Neural cell (in vitro differentiated cells): ENCODE results near the gene DIAPH1. TPM values are rescaled to one million over a fixed set of nuclear protein-coding genes. Genes with fewer than 3 reads are reported as not detected.

Experiments
- H2AFZ ChIP-seq: fragments of 200-600, 300-800 bp; sonication (generic), shearing (Covaris generic); 2 replicates; pipeline ENCODE4 v1.6.0; 2014; ENCODE audit warnings: low read depth, mild to moderate bottlenecking, antibody characterized with exemption, low read length, moderate library complexity
- H3F3A ChIP-seq: fragments of 200-600 bp; shearing (Covaris generic); 2 replicates; pipeline ENCODE4 v1.6.1; 2016; ENCODE audit warnings: mild to moderate bottlenecking, moderate library complexity, mixed read lengths, antibody characterized with exemption, low read length; ENCODE audit not compliant: insufficient read depth, poor library complexity, severe bottlenecking
- H3K27ac ChIP-seq: fragments of 200-600, 300-800 bp; sonication (generic), shearing (Covaris generic); 2 replicates; pipeline ENCODE4 v1.5.1; 2014; ENCODE audit warnings: mild to moderate bottlenecking, low read length, moderate library complexity
- H3K27me3 ChIP-seq: fragments of 300-800, 200-600 bp; sonication (generic), shearing (Covaris generic); 2 replicates; pipeline ENCODE4 v1.6.0; 2014; ENCODE audit warnings: mild to moderate bottlenecking, low read depth, low read length, moderate library complexity; ENCODE audit not compliant: insufficient read depth
- H3K36me3 ChIP-seq: fragments of 300-800, 200-600 bp; sonication (generic), shearing (Covaris generic); 2 replicates; pipeline ENCODE4 v1.5.1; 2014; ENCODE audit warnings: mild to moderate bottlenecking, antibody characterized with exemption, low read length, moderate library complexity; ENCODE audit not compliant: insufficient read depth
- H3K4me2 ChIP-seq: fragments of 300-800, 200-600 bp; sonication (generic), shearing (Covaris generic); 2 replicates; pipeline ENCODE4 v1.6.0; 2014; ENCODE audit warnings: mild to moderate bottlenecking, low read length
- H3K4me3 ChIP-seq: fragments of 300-800, 200-600 bp; sonication (generic), shearing (Covaris generic); 2 replicates; pipeline ENCODE4 v1.5.1; 2014; ENCODE audit warnings: mild to moderate bottlenecking, low read length, moderate library complexity
- H3K79me2 ChIP-seq: fragments of 200-600 bp; shearing (Covaris generic); replicated peaks from 2 replicates; pipeline ENCODE4 v1.6.0; 2014; ENCODE audit warnings: mild to moderate bottlenecking, low read length, moderate library complexity; ENCODE audit not compliant: insufficient read depth
- H3K9ac ChIP-seq: fragments of 300-800, 200-600 bp; sonication (generic), shearing (Covaris generic); 2 replicates; pipeline ENCODE4 v1.6.1; 2016; ENCODE audit warnings: mild to moderate bottlenecking, low read length, mixed read lengths
- H3K9me2 ChIP-seq: fragments of 200-600 bp; shearing (Covaris generic); 2 replicates; pipeline ENCODE4 v1.6.1; 2016; ENCODE audit warnings: mild to moderate bottlenecking, low read length, mixed read lengths; ENCODE audit not compliant: insufficient read depth
- H3K9me3 ChIP-seq: fragments of 200-600, 300-800 bp; sonication (generic), shearing (Covaris generic); 2 replicates; pipeline ENCODE4 v1.6.1; 2016; ENCODE audit warnings: mild to moderate bottlenecking, mixed run types, low read length, moderate library complexity, mixed read lengths
- H4K20me1 ChIP-seq: fragments of 200-600 bp; shearing (Covaris generic); 2 replicates; pipeline ENCODE4 v1.6.1; 2016; ENCODE audit warnings: mild to moderate bottlenecking, mixed run types; ENCODE audit not compliant: insufficient read depth
- EP300 ChIP-seq: fragments of 450-650 bp; conservative IDR thresholded peaks from 2 replicates; pipeline ENCODE4 v1.6.1; 2014; ENCODE audit warnings: antibody characterized with exemption, mild to moderate bottlenecking, moderate library complexity; ENCODE audit not compliant: poor library complexity, severe bottlenecking
- EZH2 ChIP-seq: fragments of 200-600, 300-800 bp; shearing (Covaris generic), sonication (generic); IDR thresholded peaks from 2 replicates; pipeline ENCODE4 v1.6.1; 2014; ENCODE audit warnings: antibody characterized with exemption, low read length, borderline replicate concordance, mild to moderate bottlenecking; ENCODE audit not compliant: insufficient read depth, poor library complexity, severe bottlenecking
- MXI1 ChIP-seq: fragments of 450-650 bp; conservative IDR thresholded peaks from 2 replicates; pipeline ENCODE4 v1.6.1; 2014; ENCODE audit warnings: antibody characterized with exemption, mild to moderate bottlenecking; ENCODE audit not compliant: poor library complexity, severe bottlenecking
- POLR2AphosphoS5 ChIP-seq: IDR thresholded peaks from 2 replicates; pipeline ENCODE4 v1.6.1; 2012
- RAD21 ChIP-seq: fragments of 450-650 bp; conservative IDR thresholded peaks from 2 replicates; pipeline ENCODE4 v1.6.1; 2014; ENCODE audit warnings: antibody characterized with exemption, mild to moderate bottlenecking, moderate library complexity
- REST ChIP-seq: IDR thresholded peaks from 2 replicates; pipeline ENCODE4 v1.6.1; 2012; ENCODE audit warnings: borderline replicate concordance
- SMC3 ChIP-seq: fragments of 450-650 bp; conservative IDR thresholded peaks from 2 replicates; pipeline ENCODE4 v1.6.1; 2014; ENCODE audit warnings: antibody characterized with exemption, mild to moderate bottlenecking, moderate library complexity; ENCODE audit not compliant: poor library complexity
- TAF1 ChIP-seq: IDR thresholded peaks from 2 replicates; pipeline ENCODE4 v1.6.1; 2012; ENCODE audit warnings: low read depth
- polyA plus RNA-seq: library from polyadenylated mRNA; depleted of rRNA; stranded (reverse); fragments of >200 nt; gene quantifications from 2 replicates; pipeline ENCODE4 v1.2.3, GENCODE V29; 2014
- TF ChIP-seq, protein P1 (sequence below): fragments of 450-650 bp; IDR thresholded peaks from 2 replicates; pipeline ENCODE4 v1.5.1; 2014; ENCODE audit warnings: antibody characterized with exemption, mild to moderate bottlenecking, moderate library complexity; ENCODE audit not compliant: poor library complexity, severe bottlenecking

DIAPH1 gene
- polyA plus RNA-seq, 1 donor from 2014 or later: 21.9 TPM

DNA sequence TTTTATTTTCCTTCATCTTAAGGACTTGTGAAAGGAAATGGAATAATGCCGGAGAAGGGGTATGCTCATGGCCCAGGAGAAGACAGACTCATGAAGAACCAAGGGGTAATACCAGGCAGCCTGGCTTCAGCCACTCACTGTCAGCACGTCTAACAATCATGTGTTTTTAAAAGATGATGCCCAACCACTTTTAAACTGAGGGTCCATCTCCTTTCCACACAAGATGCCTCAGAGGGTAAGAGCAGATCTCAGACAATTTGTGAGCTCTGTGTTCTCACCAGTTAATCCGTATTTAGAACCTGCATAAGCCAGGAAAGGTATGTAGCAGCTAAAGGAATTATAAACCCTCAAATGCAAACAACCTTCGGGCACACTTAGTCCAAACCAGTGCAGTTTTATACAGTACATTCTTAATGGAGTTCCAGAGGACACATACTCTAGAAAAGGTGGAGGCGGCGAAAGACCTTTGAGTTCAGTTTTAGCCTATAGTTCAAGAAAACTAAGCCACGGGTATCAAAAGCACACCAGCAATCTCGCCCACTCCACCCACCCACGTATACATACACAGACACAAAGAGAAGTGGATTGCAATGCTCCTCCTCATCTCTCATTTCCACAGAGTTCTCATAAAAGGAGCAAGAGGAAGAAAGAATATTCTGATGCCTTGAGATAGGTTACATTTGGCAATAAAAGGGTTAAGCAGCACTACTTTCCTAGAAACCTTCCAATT, 2.6 kb downstream of the DIAPH1 start:
- Histone ChIP-seq H3K79me2 (peaks cover 34% of the 10 kb centered on the region), H4K20me1 (no peaks in the 10 kb centered on the region), H3K9me3 (no peaks in the 10 kb centered on the region), H3K4me3 (peak overlapping the region; percentile 76), H3K9me2 (no peaks in the 10 kb centered on the region), H3K4me2 (no peak overlapping the region), H3K27me3 (no peaks in the 10 kb centered on the region), H3K27ac (no peak overlapping the region), H3K36me3 (no peaks in the 10 kb centered on the region), H3F3A (no peaks in the 10 kb centered on the region), H3K9ac (no peak overlapping the region), H2AFZ (no peak overlapping the region)
- TF ChIP-seq REST: no peak
- TF ChIP-seq RAD21: no peak
- TF ChIP-seq, protein P1, sequence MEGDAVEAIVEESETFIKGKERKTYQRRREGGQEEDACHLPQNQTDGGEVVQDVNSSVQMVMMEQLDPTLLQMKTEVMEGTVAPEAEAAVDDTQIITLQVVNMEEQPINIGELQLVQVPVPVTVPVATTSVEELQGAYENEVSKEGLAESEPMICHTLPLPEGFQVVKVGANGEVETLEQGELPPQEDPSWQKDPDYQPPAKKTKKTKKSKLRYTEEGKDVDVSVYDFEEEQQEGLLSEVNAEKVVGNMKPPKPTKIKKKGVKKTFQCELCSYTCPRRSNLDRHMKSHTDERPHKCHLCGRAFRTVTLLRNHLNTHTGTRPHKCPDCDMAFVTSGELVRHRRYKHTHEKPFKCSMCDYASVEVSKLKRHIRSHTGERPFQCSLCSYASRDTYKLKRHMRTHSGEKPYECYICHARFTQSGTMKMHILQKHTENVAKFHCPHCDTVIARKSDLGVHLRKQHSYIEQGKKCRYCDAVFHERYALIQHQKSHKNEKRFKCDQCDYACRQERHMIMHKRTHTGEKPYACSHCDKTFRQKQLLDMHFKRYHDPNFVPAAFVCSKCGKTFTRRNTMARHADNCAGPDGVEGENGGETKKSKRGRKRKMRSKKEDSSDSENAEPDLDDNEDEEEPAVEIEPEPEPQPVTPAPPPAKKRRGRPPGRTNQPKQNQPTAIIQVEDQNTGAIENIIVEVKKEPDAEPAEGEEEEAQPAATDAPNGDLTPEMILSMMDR: no peak
- TF ChIP-seq MXI1: no peak
- TF ChIP-seq TAF1: no peak
- TF ChIP-seq EZH2: no peak
- no peak for TF ChIP-seq POLR2AphosphoS5
- no peak for TF ChIP-seq SMC3
- no peak for TF ChIP-seq EP300

DNA sequence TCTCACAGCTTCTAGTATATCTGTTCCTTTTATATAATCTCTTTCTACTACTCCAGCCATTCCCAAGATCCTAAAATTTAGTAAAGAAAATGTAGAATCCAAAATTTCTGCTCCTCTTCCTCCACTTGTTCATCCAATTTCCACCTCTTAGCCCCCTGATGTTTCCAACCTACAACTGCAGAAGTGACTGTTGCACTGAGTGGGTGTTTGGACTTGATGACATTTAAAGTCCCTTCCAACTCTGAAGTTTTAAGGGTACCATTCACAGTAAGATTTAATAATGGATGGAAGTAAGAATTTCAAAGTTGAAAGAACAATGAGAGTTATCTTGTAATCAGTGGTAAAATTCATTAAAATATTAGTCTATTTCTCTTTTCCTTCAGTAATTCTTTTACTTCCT, 5.5 kb downstream of the DIAPH1 start:
- Histone ChIP-seq H3K4me2 (no peak overlapping the region), H3K36me3 (no peaks in the 10 kb centered on the region), H3K9ac (no peak overlapping the region), H3K9me2 (no peaks in the 10 kb centered on the region), H3K27ac (no peak overlapping the region), H3K9me3 (no peaks in the 10 kb centered on the region), H3K4me3 (no peak overlapping the region), H3F3A (no peaks in the 10 kb centered on the region), H2AFZ (no peak overlapping the region), H4K20me1 (no peaks in the 10 kb centered on the region), H3K79me2 (peaks cover 34% of the 10 kb centered on the region), H3K27me3 (no peaks in the 10 kb centered on the region)
- no peak for TF ChIP-seq POLR2AphosphoS5
- no peak for TF ChIP-seq SMC3
- TF ChIP-seq, protein P1: no peak
- no peak for TF ChIP-seq RAD21
- TF ChIP-seq MXI1: no peak
- no peak for TF ChIP-seq TAF1
- no peak for TF ChIP-seq EP300
- TF ChIP-seq REST: no peak
- TF ChIP-seq EZH2: no peak
